NCI-H2171 treated with DMSO at 0.1 percent for 48 hours (cell line): ENCODE measurements around the gene EFNB1.

Source experiments
- DNase-seq: peaks from one replicate; lab custom pipeline; 2025; lab: John Stamatoyannopoulos, UW

EFNB1 gene

DNA sequence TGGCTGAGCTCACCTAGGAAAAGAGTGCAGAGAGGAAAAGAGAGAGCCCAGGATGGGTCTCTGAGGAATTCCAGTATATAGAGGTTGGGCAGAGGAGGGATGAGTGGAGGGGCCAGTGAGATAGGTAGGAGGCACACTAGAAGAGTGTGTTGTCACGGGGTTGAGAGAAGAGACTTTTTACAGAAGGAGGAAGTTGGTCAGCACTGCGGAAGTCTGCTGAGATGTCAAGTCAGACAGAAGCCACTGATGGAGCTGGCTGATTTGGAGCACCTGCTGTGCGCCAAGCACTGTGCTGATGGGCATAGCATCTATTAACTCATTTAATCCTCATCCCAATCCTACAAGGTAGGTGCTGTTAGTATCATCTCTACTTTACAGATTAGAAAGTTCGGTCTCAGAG lies 60.4 kb downstream of the EFNB1 start:
- DNase-seq: no peak
